GM19452 (cell line): ENCODE data around the gene LFNG.

ENCODE experiments used
- ATAC-seq: cut with Tn5 transposase; IDR thresholded peaks from one replicate; pipeline ENCODE4 v1.9.1; 2021; ENCODE audit not compliant: unreplicated experiment

LFNG gene

GRCh38 chr7:2483494-2483893, 36.1 kb upstream of the LFNG start:
- no peak for ATAC-seq

GRCh38 chr7:2484868-2485267, 34.7 kb upstream of the LFNG start:
- no peak for ATAC-seq

- no peak for ATAC-seq
Measured at GRCh38 chr7:2487586-2488271, 31.8 kb upstream of the LFNG start.

DNA sequence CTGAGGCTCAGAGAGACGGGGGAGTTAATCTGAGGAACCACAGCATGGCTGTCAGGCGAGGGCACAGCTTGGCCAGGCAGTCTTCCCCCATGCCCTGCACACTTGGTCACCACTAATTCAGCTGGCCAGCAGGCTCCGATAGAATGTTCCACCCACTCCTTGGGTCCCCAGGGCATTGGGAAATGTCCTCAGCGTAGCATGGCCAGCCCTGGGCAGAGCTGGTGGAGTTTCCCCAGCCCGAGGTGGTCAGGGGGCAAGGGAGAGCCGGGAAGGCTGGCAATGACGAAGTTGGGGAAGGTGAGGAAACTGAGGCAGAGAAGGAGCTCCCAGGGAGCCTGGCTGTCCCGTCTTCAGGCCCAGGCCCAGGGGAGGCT, 31.3 kb upstream of the LFNG start:
- no peak for ATAC-seq

GRCh38 chr7:2488681-2489080, 30.9 kb upstream of the LFNG start:
- ATAC-seq, result no peak

GRCh38 chr7:2490181-2490651, 29.4 kb upstream of the LFNG start:
- no peak for ATAC-seq

DNA sequence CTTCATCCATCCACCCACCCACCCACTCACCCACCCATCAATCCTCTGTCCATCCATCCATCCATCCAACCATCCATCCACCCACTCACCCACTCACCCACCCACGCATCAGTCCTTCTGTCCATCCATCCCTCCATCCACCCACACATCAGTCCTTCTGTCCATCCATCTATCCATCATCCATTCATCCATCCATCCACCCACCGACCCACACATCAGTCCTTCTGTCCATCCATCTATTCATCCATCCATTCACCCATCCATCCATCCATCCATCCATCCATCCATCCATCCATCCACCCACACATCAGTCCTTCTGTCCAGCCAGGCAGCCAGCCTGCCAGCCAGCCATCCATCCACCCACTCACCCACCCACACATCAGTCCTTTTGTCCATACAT, 27.5 kb upstream of the LFNG start:
- ATAC-seq, result no peak

DNA sequence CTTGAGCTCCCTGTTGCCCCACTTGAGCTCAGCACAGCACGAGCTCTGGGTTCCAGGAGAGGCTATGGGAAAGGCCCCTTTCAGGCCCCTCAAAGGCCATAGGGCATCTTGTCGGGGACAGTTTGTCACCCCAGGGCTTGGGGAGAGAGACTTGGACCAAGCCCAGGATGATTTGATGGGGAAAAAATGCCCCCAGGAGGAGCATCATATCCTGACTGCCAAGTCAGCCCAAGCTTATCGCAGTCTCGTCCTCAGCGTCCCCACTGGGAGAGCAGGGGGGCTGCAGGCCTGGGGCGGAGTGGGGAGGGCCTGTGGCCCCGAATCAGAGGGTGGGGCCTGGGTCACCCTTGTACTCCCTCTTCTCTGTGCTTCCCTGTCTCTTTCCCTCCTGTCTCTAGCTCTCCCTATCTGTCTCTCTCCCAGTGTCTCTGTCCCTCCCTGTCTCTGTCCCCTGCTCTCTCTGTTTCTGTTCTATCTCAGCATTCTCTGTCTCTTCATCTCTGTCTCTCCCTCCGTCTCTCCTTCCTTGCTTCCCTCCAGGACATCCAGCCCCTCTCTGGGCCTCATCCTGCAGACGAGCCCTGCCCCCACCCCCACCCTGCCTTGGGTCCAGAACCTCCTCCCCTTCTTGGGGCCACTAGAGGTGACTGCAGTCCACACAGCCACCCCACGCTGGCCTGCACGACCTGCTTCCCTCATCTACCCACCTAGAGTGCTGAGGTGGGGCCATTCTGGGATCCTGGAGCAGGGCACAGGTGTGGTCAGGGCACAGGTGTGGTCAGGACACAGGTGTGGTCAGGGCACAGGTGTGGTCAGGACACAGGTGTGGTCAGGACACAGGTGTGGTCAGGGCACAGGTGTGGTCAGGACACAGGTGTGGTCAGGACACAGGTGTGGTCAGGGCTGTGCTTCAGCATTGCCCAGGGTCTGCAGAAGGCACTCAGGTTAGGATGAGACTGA, 26.1 kb upstream of the LFNG start:
- ATAC-seq, result no peak

DNA sequence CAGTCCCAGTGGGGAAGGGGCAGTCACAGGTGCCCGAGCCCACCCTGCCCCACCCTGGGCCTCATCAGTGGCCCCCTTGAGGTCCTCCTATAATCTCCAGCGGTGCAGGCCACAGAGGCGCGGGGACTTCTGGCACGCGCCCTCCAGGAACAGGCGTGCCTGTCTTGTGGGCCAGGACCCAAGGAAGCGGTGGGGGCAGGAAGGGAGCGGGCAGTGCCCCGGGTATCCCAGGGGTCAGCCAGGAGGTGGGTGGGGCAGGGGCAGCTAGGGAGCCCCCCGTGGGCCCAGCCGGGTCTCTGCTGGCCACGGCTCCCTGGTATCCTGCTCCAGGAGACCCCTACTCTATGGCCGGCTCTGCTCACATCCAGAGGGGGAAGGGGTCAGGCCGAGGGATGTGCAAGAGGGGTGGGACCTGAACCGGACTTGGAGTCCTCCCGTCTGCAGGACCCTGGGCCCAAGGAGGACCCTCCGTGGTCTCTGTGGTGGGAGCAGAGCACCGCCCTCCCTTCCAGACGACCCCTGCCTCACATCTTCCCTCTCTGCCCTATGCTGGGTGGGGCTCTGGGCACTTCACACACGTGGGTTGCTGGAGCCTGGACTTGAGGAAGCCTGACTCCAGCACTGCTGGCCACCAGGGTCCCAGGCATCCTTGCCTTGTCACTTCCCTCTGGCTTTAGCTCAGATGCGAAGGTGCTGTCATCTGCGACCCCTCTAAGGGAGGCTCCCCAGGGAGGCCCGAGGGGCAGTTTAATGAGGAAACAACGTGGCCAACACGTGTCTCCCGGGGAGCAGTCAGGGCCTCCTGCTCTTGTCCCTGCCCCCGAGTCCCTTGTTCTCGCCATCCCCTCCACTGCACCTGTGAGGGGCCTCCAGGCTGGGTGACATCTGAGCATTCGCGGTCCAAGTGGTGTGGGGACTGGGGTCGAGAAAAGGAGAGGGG, 25.1 kb upstream of the LFNG start:
- ATAC-seq, result no peak

DNA sequence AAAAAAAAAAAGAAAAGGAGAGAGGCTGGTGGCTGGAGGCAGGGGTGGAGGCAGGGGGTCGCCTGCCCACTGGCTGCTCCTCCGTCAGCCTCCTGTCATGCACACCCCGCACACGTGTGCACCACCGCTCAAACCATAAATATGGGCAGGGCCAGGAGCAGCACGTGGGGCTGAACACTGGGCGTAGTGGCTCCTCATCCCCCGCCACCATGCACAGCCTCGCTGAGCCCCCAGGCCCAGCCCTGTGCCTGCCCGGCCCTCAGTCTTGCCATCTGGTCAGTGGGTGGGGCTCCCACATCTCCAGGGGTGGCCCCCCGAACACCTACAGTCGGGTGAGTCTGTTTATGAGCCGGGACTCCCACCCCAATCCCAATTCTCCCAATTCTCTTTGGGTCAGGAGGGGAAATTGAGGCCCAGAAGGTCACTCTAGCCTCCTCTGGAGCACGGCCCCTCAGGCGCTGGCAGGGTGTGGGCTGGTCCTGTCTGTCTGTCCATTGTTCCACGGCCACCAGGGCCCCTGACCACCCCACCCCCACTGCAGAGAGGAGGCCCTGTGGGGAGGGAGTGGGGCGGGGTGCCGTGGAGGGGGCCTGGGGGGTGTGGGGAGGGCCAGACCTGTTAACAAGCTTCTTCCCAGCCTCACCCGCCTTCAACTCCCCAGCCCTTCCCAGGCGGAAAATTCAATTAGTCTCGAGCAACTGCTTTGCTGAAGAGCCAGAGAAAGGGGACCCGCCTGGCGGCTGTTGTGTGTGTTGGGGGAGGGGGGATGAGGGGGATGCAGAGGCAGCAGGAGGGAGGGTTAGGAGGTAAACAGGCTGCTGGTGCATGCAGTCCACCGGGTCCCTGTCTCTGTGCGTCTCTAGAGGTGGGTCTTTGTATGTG, 23.9 kb upstream of the LFNG start:
- ATAC-seq, result no peak

DNA sequence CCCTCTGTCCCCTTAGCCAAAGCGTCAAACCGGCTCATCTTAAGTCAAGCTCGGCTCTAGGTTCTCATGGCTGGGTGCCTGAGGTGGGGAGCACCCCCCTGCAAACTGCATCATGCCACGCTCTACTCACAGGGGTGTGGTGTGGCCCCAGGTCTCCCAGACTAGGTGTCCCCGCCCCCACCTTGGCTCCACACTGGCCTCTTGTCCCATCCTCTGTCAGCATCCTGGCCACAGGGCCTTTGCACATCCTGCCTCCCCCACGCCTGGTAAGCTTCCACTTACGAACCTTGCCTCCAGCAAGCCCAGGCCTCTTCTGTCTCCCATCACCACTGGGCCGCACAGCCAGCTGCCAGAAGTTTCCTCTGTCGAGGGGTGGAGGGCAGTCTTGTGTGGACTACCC, 23.2 kb upstream of the LFNG start:
- no peak for ATAC-seq

GRCh38 chr7:2497065-2497464, 22.5 kb upstream of the LFNG start:
- no peak for ATAC-seq

- no peak for ATAC-seq
Measured at GRCh38 chr7:2497500-2498336, 21.9 kb upstream of the LFNG start.

- no peak for ATAC-seq
Measured at GRCh38 chr7:2498708-2499107, 20.9 kb upstream of the LFNG start.

DNA sequence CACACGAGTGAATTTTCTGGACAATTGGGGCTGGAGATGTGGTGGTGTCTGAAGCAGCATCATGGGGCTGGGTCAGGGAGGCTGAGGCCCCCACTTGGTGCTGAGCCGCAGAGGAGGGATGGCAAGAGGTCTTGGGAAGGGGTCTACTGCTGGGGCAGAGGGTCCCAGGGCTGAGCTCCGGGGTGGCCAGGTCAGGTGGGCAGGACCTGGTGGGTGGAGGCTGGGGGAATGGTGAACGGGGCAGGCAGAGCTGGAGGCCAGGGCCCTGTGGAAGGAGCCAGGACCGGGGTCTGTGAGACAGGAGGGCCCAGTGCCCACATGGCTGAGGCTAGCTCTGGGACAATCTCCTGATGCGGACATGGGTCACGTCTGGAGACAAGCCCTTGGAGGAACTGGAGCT, 20.4 kb upstream of the LFNG start:
- ATAC-seq, result no peak

DNA sequence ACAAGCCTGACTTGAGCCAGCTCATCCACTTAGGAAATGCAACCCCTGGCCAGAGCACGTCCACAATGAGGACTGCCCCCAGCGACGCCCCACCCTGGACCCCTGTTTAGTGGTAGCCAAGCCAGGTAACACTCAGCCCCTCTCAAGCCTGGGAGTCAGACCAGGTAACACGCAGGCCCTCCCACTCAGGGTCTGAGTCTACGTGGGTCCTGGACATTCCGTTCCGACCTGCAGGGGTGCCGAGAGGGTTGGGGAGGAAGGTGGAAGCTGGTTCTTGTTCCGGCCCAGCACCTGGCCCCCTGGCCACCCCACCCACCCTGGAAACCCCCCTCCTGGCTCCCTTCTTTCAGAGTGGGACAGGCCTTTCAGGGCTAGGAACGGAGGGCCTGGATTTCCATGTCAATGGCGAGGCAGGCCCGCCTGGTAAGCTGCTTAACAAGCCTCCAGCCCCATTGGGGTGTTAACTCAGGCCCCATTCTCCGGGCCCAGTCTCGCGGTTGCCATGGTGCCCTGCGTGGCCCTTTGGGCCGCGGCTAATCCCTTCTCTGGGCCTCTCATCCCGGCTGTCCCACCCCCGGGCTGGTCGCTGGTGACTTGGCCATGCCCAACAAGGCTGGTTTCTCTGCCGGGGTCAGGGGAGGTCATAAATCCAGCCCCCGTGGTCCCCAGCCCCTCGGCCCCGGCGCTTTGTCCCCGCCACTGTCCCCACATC, 19.7 kb upstream of the LFNG start:
- ATAC-seq, result no peak

DNA sequence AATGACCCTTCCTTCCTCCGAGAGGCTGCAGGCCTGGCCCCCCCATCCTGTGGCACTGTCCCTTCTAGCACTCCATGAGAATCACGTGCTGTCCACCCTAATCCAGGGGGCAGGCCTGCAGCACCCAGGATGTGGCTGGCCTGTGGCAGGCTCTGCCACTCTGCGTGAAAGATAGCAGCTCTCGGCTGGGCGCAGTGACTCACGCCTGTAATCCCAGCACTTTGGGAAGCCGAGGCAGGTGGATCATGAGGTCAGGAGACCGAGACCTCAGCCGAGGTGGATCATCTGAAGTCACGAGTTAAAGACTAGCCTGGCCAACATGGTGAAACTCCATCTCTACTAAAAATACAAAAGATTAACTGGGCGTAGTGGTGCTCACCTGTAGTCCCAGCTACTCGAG, 18.9 kb upstream of the LFNG start:
- no peak for ATAC-seq

DNA sequence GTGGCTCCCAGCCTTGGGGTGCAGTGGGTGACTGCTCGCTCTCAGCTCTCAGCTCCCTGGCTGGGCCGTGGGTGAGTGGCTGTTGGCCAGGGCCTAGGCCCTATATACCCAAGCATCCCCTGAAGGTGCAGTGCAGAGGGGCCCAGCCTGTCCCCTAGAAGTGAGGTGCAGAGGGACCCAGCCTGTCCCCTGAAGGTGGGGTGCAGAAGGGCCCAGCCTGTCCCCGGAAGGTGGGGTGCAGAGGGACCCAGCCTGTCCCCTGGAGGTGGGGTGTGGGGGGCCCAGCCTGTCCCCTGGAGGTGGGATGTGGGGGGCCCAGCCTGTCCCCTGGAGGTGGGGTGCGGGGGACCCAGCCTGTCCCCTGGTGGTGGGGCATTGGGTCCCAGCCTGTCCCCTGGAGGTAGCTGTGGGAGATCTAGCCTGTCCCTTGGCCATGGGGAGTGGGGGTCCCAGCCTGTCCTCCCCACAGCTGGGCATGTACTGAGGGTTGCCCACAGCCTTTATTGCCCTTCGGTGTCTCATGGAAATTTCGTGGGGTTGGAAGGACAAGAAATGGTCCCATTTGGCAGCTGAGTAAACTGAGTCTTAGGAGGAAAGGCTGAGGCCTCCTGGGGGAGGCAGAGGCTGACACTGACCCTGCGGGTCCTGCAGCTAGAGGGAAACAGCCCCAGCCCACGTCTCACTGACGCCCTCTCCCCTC, 17.5 kb upstream of the LFNG start:
- ATAC-seq, result no peak
